ENCODE results near the gene GRHPR. TPM values are rescaled to one million over a fixed set of nuclear protein-coding genes. Genes with fewer than 3 reads are reported as not detected.

The GRHPR gene
- total and polyA plus RNA-seq, 5 donors, result 92.2 to 119 (median 116) TPM

GRCh38 chr9:37412431-37413151, 9.9 kb upstream of the GRHPR start:
- DNase-seq (peak in 2 of 3 donors; percentile 74), ATAC-seq (peak; percentile 22 to 42)
- intact Hi-C loops (cut with DNase I), result loop anchor here in 1 of 4 donors (10.0 kb wide), 1 partner anchor 52 kb away; the partner anchor contains the start of gene ZBTB5
- no peak overlapping the region for H3K27ac ChIP-seq (ENCODE audit: low read length)
- no peaks in the 10 kb centered on the region for H3K9me3 ChIP-seq (ENCODE audit: control insufficient read depth, low read length)
- WGBS, result 62% methylated on average over 17 of the region's 17 CpGs
- H3K27me3 ChIP-seq (ENCODE audit: control insufficient read depth, insufficient read depth), result no peaks in the 10 kb centered on the region
- no peak overlapping the region for H3K4me3 ChIP-seq (ENCODE audit: low read length)
- peaks cover 5% of the 10 kb centered on the region for H3K4me1 ChIP-seq (ENCODE audit: control insufficient read depth, insufficient read depth, low read length)

GRCh38 chr9:37413311-37413710, 9.2 kb upstream of the GRHPR start:
- 89% methylated on average over 4 of the region's 4 CpGs for whole genome bisulfite sequencing
- Histone ChIP-seq H3K4me1 (ENCODE audit: control insufficient read depth, insufficient read depth, low read length) (peaks cover 5% of the 10 kb centered on the region), H3K27me3 (ENCODE audit: control insufficient read depth, insufficient read depth) (no peaks in the 10 kb centered on the region), H3K4me3 (ENCODE audit: low read length) (no peak overlapping the region), H3K27ac (ENCODE audit: low read length) (no peak overlapping the region), H3K9me3 (ENCODE audit: control insufficient read depth, low read length) (no peaks in the 10 kb centered on the region)
- intact Hi-C loops (cut with DNase I), result loop anchor here in 1 of 4 donors (10.0 kb wide), 1 partner anchor 51 kb away; the partner anchor contains the start of gene ZBTB5
- DNase-seq, result no peak
- ATAC-seq, result no peak

- H3K27ac ChIP-seq (ENCODE audit: low read length), result no peak overlapping the region
- no peaks in the 10 kb centered on the region for H3K9me3 ChIP-seq (ENCODE audit: control insufficient read depth, low read length)
- no peak for DNase-seq
- peaks cover 5% of the 10 kb centered on the region for H3K4me1 ChIP-seq (ENCODE audit: control insufficient read depth, insufficient read depth, low read length)
- intact Hi-C loops (cut with DNase I), result loop anchor here in 1 of 4 donors (10.0 kb wide), 1 partner anchor 50 kb away; the partner anchor contains the start of gene ZBTB5
- 86% methylated on average over 10 of the region's 10 CpGs for WGBS
- no peak overlapping the region for H3K4me3 ChIP-seq (ENCODE audit: low read length)
- ATAC-seq, result no peak
- no peaks in the 10 kb centered on the region for H3K27me3 ChIP-seq (ENCODE audit: control insufficient read depth, insufficient read depth)
Measured at GRCh38 chr9:37414503-37414943, 8.0 kb upstream of the GRHPR start.

- 20% methylated on average over 22 of the region's 22 CpGs for WGBS
- H3K27ac ChIP-seq (ENCODE audit: low read length), result peak overlapping the region; percentile 12
- intact Hi-C loops (cut with DNase I), result loop anchor here in 1 of 4 donors (10.0 kb wide), 1 partner anchor 50 kb away; the partner anchor contains the start of gene ZBTB5
- H3K27me3 ChIP-seq (ENCODE audit: control insufficient read depth, insufficient read depth), result no peaks in the 10 kb centered on the region
- H3K9me3 ChIP-seq (ENCODE audit: control insufficient read depth, low read length), result no peaks in the 10 kb centered on the region
- H3K4me3 ChIP-seq (ENCODE audit: low read length), result no peak overlapping the region
- ATAC-seq (peak; percentile 50 to 66), DNase-seq (peak in 2 of 3 donors; percentile 58 to 81)
- H3K4me1 ChIP-seq (ENCODE audit: control insufficient read depth, insufficient read depth, low read length), result peaks cover 5% of the 10 kb centered on the region
Measured at GRCh38 chr9:37415011-37415719, 7.3 kb upstream of the GRHPR start.

- ATAC-seq, result no peak
- H3K9me3 ChIP-seq (ENCODE audit: control insufficient read depth, low read length), result no peaks in the 10 kb centered on the region
- H3K4me3 ChIP-seq (ENCODE audit: low read length), result no peak overlapping the region
- intact Hi-C loops (cut with DNase I), result loop anchor here in 1 of 4 donors (10.0 kb wide), 1 partner anchor 47 kb away; the partner anchor contains the start of gene ZBTB5
- WGBS, result 91% methylated on average over 9 of the region's 9 CpGs
- H3K27ac ChIP-seq (ENCODE audit: low read length), result no peak overlapping the region
- no peak for DNase-seq
- H3K27me3 ChIP-seq (ENCODE audit: control insufficient read depth, insufficient read depth), result no peaks in the 10 kb centered on the region
- H3K4me1 ChIP-seq (ENCODE audit: control insufficient read depth, insufficient read depth, low read length), result peaks cover 2% of the 10 kb centered on the region
Measured at GRCh38 chr9:37417252-37417803, 5.2 kb upstream of the GRHPR start.

- peaks cover 2% of the 10 kb centered on the region for H3K4me1 ChIP-seq (ENCODE audit: control insufficient read depth, insufficient read depth, low read length)
- DNase-seq (no peak), ATAC-seq (no peak)
- no peak overlapping the region for H3K27ac ChIP-seq (ENCODE audit: low read length)
- H3K9me3 ChIP-seq (ENCODE audit: control insufficient read depth, low read length), result no peaks in the 10 kb centered on the region
- no peak overlapping the region for H3K4me3 ChIP-seq (ENCODE audit: low read length)
- 92% methylated on average over 9 of the region's 9 CpGs for WGBS
- no peaks in the 10 kb centered on the region for H3K27me3 ChIP-seq (ENCODE audit: control insufficient read depth, insufficient read depth)
- intact Hi-C loops (cut with DNase I), result loop anchor here in 1 of 4 donors (10.0 kb wide), 1 partner anchor 47 kb away; the partner anchor contains the start of gene ZBTB5
Measured at GRCh38 chr9:37417857-37418618, 4.5 kb upstream of the GRHPR start.

GRCh38 chr9:37419204-37419603, 3.3 kb upstream of the GRHPR start:
- intact Hi-C loops (cut with DNase I), result loop anchor here in 1 of 4 donors (10.0 kb wide), 1 partner anchor 46 kb away; the partner anchor contains the start of gene ZBTB5
- H3K4me3 ChIP-seq (ENCODE audit: low read length), result no peak overlapping the region
- no peaks in the 10 kb centered on the region for H3K27me3 ChIP-seq (ENCODE audit: control insufficient read depth, insufficient read depth)
- no peak overlapping the region for H3K27ac ChIP-seq (ENCODE audit: low read length)
- WGBS, result 94% methylated on average over 5 of the region's 5 CpGs
- DNase-seq, result no peak
- no peak for ATAC-seq
- H3K4me1 ChIP-seq (ENCODE audit: control insufficient read depth, insufficient read depth, low read length), result peaks cover 9% of the 10 kb centered on the region
- no peaks in the 10 kb centered on the region for H3K9me3 ChIP-seq (ENCODE audit: control insufficient read depth, low read length)

GRCh38 chr9:37420271-37421215, 2.0 kb upstream of the GRHPR start:
- WGBS, result 94% methylated on average over 12 of the region's 12 CpGs
- intact Hi-C loops (cut with DNase I), result no loop called here
- no peak for ATAC-seq
- DNase-seq, result no peak
- Histone ChIP-seq H3K4me3 (ENCODE audit: low read length) (no peak overlapping the region), H3K4me1 (ENCODE audit: control insufficient read depth, insufficient read depth, low read length) (peaks cover 11% of the 10 kb centered on the region), H3K27ac (ENCODE audit: low read length) (no peak overlapping the region), H3K9me3 (ENCODE audit: control insufficient read depth, low read length) (no peaks in the 10 kb centered on the region), H3K27me3 (ENCODE audit: control insufficient read depth, insufficient read depth) (no peaks in the 10 kb centered on the region)

GRCh38 chr9:37421914-37422288, 595 bp upstream of the GRHPR start:
- Histone ChIP-seq H3K27me3 (ENCODE audit: control insufficient read depth, insufficient read depth) (no peaks in the 10 kb centered on the region), H3K4me3 (ENCODE audit: low read length) (peak overlapping the region; percentile 68), H3K9me3 (ENCODE audit: control insufficient read depth, low read length) (no peaks in the 10 kb centered on the region), H3K27ac (ENCODE audit: low read length) (peak overlapping the region; percentile 78), H3K4me1 (ENCODE audit: control insufficient read depth, insufficient read depth, low read length) (peaks cover 11% of the 10 kb centered on the region)
- DNase-seq (peak in 2 of 3 donors; percentile 68 to 71), ATAC-seq (no peak)
- intact Hi-C loops (cut with DNase I), result loop anchor here in 1 of 4 donors (2.0 kb wide), 1 partner anchor 45 kb away; no protein-coding TSS in a partner anchor
- WGBS, result 63% methylated on average over 8 of the region's 8 CpGs

Data from right cardiac atrium (tissue), 5 donors.